ENCODE results near the gene TAS2R42.

Gene TAS2R42

DNA sequence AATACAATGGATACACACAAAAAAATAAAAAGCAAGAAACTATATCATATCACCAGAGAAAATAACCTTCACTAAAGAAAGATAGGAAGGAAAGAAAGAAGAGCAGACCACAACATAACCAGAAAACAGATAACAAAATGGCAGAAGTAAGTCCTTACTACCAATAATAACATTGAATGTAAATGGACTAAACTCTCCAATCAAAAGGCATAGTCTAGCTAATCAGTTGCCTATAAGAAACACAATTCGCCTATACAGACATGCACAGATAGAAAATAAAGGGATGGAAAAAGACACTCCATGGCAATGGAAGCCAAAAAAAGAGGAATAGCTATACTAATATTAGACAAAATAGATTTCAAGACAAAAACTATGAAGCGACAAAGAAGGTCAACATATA, 43.4 kb downstream of the TAS2R42 start:
- DNase-seq, result no peak

- no peak for DNase-seq
Measured at GRCh38 chr12:11136075-11136474, 50.7 kb downstream of the TAS2R42 start.

Data from SIG-M5 (cell line).